DLD1 (cell line): ENCODE measurements around the gene PHF21A.

ENCODE experiments used
- in situ Hi-C: cut with HindIII; loops from 2 replicates; pipeline ENCODE4 v1.10.0; 2017; ENCODE audit warnings: low sequenced_read_pairs

PHF21A gene

GRCh38 chr11:45886816-45887520 is 234.3 kb downstream of the PHF21A start:
- in situ Hi-C loops: no loop called here

GRCh38 chr11:45885921-45886721 is 235.1 kb downstream of the PHF21A start:
- in situ Hi-C loops: no loop called here

- in situ Hi-C loops: no loop called here
Observed at GRCh38 chr11:45885274-45885920, 235.9 kb downstream of the PHF21A start, which contains the start of gene MAPK8IP1. TSS of gene MAPK8IP1 (plus strand) at chr11:45885651. CDS start at chr11:45885821, 170 bp downstream.

- in situ Hi-C loops: no loop called here
Observed at GRCh38 chr11:45884596-45885185, 236.6 kb downstream of the PHF21A start.
